SK-N-SH treated with all-trans-retinoic acid at 6 μM for 48 hours (cell line): ENCODE data around the gene PACSIN2.

Source experiments
- ATAC-seq: fragments of 200-7000 bp; cut with Tn5 transposase; 3 replicates; pipeline ENCODE4 v1.9.1; 2020; ENCODE audit warnings: mild to moderate bottlenecking, moderate library complexity
- BACH2 ChIP-seq: fragments of 250-450 bp; sonication (Bioruptor Pico); IDR thresholded peaks from 2 replicates; pipeline ENCODE4 v1.9.0; 2021; ENCODE audit warnings: mild to moderate bottlenecking, borderline replicate concordance
- ESRRG ChIP-seq: fragments of 250-450 bp; sonication (Bioruptor Pico); IDR thresholded peaks from 2 replicates; pipeline ENCODE4 v1.6.1; 2021; ENCODE audit warnings: mild to moderate bottlenecking
- GLIS3 ChIP-seq: fragments of 250-450 bp; sonication (Bioruptor Pico); IDR thresholded peaks from 2 replicates; pipeline ENCODE4 v1.5.0; 2020; ENCODE audit warnings: mild to moderate bottlenecking, moderate library complexity
- ISL1 ChIP-seq: fragments of 250-450 bp; sonication (Bioruptor Pico); IDR thresholded peaks from 2 replicates; pipeline ENCODE4 v2.1.2; 2022; ENCODE audit warnings: mild to moderate bottlenecking, moderate library complexity
- OSR1 ChIP-seq: fragments of 250-450 bp; sonication (Bioruptor Pico); IDR thresholded peaks from 2 replicates; pipeline ENCODE4 v1.8.0; 2022; ENCODE audit warnings: moderate library complexity, mild to moderate bottlenecking, inconsistent platforms
- RARB ChIP-seq: fragments of 250-450 bp; sonication (Bioruptor Pico); IDR thresholded peaks from 2 replicates; pipeline ENCODE4 v1.8.0; 2021; ENCODE audit warnings: mild to moderate bottlenecking, moderate library complexity
- SNAI2 ChIP-seq: fragments of 250-450 bp; sonication (Bioruptor Pico); IDR thresholded peaks from 2 replicates; pipeline ENCODE4 v1.5.0; 2020; ENCODE audit warnings: mild to moderate bottlenecking, moderate library complexity
- TOX ChIP-seq: fragments of 250-450 bp; sonication (Bioruptor Pico); IDR thresholded peaks from 2 replicates; pipeline ENCODE4 v1.8.0; 2021; ENCODE audit warnings: mild to moderate bottlenecking, moderate library complexity, borderline replicate concordance
- ZC3H10 ChIP-seq: fragments of 250-450 bp; sonication (Bioruptor Pico); IDR thresholded peaks from 2 replicates; pipeline ENCODE4 v1.5.1; 2021; ENCODE audit warnings: mild to moderate bottlenecking, moderate library complexity
- ZNF8 ChIP-seq: fragments of 450-650 bp; formaldehyde crosslinking; IDR thresholded peaks from 2 replicates; pipeline ENCODE4 v1.5.0; 2020; ENCODE audit warnings: mild to moderate bottlenecking, moderate library complexity
- TF ChIP-seq, protein P1 (sequence below): fragments of 250-450 bp; sonication (Bioruptor Pico); IDR thresholded peaks from 2 replicates; pipeline ENCODE4 v1.8.0; 2020; ENCODE audit warnings: mild to moderate bottlenecking, moderate library complexity, borderline replicate concordance
- TF ChIP-seq, protein P2 (sequence below): fragments of 250-450 bp; sonication (Bioruptor Pico); IDR thresholded peaks from 2 replicates; pipeline ENCODE4 v1.5.1; 2021; ENCODE audit warnings: mild to moderate bottlenecking, moderate library complexity
- TF ChIP-seq, protein P3 (sequence below): fragments of 250-450 bp; sonication (Bioruptor Pico); IDR thresholded peaks from 2 replicates; pipeline ENCODE4 v1.8.0; 2021; ENCODE audit warnings: low read depth, mild to moderate bottlenecking, moderate library complexity, borderline replicate concordance
- TF ChIP-seq, protein P4 (sequence below): fragments of 250-450 bp; sonication (Bioruptor Pico); IDR thresholded peaks from 2 replicates; pipeline ENCODE4 v1.5.0; 2020; ENCODE audit warnings: mild to moderate bottlenecking, moderate library complexity

PACSIN2 gene

DNA sequence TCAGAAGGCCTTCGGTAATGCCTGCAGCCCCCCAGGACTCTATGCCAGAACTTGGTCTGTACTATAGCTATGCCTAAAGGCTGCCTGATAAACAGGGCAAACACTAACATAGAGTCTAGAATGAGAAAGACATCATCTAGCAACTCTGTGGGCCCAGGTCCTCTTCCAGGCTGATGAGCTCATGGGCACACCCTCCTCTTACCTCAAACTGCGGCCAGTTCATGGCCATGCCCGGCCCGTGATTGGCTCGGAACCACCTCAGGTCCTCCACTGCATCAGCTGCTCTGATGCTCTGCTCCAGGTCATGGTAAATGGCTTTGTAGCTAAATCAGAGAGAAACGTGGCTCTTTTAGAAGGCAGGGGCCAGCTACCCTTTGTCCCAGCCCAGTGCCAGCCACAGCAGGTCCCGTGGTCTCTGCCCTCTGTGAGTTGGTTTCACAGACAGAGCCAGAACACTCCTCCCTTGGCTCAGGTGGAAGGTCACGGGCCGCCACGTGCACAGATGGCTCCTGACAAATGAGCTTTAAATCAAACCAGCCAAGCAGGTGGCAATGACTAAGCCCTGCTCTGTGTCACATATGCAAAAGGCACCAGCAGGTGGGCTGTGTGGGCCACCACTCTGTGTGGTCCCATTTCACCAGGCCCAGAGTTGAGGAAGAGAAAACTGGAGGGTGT is 132.8 kb downstream of the PACSIN2 start:
- ATAC-seq: no peak
- no peak for TF ChIP-seq ISL1 (CRISPR knock-in tag)
- TF ChIP-seq GLIS3 (CRISPR knock-in tag): no peak
- no peak for TF ChIP-seq BACH2 (CRISPR knock-in tag)
- TF ChIP-seq RARB (CRISPR knock-in tag): no peak
- no peak for TF ChIP-seq TOX (CRISPR knock-in tag)
- TF ChIP-seq ZNF8: no peak
- TF ChIP-seq, protein P1, sequence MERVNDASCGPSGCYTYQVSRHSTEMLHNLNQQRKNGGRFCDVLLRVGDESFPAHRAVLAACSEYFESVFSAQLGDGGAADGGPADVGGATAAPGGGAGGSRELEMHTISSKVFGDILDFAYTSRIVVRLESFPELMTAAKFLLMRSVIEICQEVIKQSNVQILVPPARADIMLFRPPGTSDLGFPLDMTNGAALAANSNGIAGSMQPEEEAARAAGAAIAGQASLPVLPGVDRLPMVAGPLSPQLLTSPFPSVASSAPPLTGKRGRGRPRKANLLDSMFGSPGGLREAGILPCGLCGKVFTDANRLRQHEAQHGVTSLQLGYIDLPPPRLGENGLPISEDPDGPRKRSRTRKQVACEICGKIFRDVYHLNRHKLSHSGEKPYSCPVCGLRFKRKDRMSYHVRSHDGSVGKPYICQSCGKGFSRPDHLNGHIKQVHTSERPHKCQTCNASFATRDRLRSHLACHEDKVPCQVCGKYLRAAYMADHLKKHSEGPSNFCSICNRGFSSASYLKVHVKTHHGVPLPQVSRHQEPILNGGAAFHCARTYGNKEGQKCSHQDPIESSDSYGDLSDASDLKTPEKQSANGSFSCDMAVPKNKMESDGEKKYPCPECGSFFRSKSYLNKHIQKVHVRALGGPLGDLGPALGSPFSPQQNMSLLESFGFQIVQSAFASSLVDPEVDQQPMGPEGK (CRISPR knock-in tag): no peak
- TF ChIP-seq, protein P2, sequence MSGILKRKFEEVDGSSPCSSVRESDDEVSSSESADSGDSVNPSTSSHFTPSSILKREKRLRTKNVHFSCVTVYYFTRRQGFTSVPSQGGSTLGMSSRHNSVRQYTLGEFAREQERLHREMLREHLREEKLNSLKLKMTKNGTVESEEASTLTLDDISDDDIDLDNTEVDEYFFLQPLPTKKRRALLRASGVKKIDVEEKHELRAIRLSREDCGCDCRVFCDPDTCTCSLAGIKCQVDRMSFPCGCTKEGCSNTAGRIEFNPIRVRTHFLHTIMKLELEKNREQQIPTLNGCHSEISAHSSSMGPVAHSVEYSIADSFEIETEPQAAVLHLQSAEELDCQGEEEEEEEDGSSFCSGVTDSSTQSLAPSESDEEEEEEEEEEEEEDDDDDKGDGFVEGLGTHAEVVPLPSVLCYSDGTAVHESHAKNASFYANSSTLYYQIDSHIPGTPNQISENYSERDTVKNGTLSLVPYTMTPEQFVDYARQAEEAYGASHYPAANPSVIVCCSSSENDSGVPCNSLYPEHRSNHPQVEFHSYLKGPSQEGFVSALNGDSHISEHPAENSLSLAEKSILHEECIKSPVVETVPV (CRISPR knock-in tag): no peak
- no peak for TF ChIP-seq ZC3H10 (CRISPR knock-in tag)
- TF ChIP-seq, protein P3, sequence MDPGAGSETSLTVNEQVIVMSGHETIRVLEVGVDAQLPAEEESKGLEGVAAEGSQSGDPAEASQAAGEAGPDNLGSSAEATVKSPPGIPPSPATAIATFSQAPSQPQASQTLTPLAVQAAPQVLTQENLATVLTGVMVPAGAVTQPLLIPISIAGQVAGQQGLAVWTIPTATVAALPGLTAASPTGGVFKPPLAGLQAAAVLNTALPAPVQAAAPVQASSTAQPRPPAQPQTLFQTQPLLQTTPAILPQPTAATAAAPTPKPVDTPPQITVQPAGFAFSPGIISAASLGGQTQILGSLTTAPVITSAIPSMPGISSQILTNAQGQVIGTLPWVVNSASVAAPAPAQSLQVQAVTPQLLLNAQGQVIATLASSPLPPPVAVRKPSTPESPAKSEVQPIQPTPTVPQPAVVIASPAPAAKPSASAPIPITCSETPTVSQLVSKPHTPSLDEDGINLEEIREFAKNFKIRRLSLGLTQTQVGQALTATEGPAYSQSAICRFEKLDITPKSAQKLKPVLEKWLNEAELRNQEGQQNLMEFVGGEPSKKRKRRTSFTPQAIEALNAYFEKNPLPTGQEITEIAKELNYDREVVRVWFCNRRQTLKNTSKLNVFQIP (CRISPR knock-in tag): no peak
- TF ChIP-seq, protein P4, sequence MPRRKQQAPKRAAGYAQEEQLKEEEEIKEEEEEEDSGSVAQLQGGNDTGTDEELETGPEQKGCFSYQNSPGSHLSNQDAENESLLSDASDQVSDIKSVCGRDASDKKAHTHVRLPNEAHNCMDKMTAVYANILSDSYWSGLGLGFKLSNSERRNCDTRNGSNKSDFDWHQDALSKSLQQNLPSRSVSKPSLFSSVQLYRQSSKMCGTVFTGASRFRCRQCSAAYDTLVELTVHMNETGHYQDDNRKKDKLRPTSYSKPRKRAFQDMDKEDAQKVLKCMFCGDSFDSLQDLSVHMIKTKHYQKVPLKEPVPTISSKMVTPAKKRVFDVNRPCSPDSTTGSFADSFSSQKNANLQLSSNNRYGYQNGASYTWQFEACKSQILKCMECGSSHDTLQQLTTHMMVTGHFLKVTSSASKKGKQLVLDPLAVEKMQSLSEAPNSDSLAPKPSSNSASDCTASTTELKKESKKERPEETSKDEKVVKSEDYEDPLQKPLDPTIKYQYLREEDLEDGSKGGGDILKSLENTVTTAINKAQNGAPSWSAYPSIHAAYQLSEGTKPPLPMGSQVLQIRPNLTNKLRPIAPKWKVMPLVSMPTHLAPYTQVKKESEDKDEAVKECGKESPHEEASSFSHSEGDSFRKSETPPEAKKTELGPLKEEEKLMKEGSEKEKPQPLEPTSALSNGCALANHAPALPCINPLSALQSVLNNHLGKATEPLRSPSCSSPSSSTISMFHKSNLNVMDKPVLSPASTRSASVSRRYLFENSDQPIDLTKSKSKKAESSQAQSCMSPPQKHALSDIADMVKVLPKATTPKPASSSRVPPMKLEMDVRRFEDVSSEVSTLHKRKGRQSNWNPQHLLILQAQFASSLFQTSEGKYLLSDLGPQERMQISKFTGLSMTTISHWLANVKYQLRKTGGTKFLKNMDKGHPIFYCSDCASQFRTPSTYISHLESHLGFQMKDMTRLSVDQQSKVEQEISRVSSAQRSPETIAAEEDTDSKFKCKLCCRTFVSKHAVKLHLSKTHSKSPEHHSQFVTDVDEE (CRISPR knock-in tag): no peak
- TF ChIP-seq SNAI2: no peak
- TF ChIP-seq, all 23 proteins: peak for 0

DNA sequence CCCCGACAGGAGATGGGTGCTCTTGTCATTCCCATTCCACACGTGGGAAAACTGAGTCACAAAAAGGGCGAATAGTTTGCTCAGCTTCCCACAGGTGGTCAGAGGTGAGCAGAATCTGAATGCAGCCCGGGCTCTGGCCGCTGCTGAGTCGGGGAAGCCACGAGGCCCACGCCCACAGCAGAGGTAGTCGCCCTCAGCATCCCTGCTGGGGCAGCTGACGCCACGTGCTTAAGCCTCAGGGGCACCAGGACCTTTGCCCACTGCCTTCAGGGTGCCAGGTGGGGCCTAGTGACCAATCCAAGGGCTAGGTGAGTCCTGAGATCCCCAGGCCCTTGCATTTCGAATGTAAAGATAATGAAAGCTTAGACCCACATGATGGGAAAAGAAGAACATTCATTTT is 133.7 kb downstream of the PACSIN2 start:
- ATAC-seq: no peak
- TF ChIP-seq, protein P3 (CRISPR knock-in tag): no peak
- TF ChIP-seq, protein P2 (CRISPR knock-in tag): no peak
- TF ChIP-seq SNAI2 (no peak), ESRRG (CRISPR knock-in tag) (no peak), BACH2 (CRISPR knock-in tag) (no peak), RARB (CRISPR knock-in tag) (no peak), OSR1 (CRISPR knock-in tag) (no peak), ISL1 (CRISPR knock-in tag) (no peak)

DNA sequence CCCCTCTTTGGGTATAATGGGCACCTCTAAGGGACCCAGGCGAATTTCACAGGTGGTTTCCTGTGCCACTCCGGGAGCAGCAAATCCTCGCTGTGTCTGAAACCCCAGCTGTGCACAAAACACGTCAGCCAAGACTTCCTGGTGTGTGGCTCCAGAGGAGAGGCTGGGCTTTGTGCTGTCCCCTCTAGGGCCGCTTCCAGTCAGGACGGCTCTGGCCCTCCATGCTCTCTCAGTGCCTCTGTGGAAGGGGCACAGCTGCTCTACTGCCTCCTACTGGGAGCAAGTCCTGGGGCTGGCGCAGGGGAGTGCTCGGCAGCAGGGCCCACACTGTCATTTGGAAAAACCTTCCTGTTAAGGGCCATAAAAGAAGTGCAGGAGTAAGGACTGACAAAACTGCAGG is 134.1 kb downstream of the PACSIN2 start:
- TF ChIP-seq, protein P2 (CRISPR knock-in tag): no peak
- TF ChIP-seq BACH2 (CRISPR knock-in tag) (no peak), SNAI2 (no peak)
- ATAC-seq: no peak
